Activated B cell treated with CpG ODN at 0.5 μM for 24 hours (primary cell): ENCODE measurements around the gene DSG3. TPM values are rescaled to one million over a fixed set of nuclear protein-coding genes. Genes with fewer than 3 reads are reported as not detected.

Experiments used
- ATAC-seq: fragments of 200-7000 bp; cut with Tn5 transposase; one replicate; pipeline ENCODE4 v1.10.0; 2021; ENCODE audit warnings: low read depth, mild to moderate bottlenecking, moderate library complexity
- CTCF ChIA-PET: fragments of 350-600 bp; sonication (Branson Sonifier 250); formaldehyde crosslinking; loops from one replicate; lab custom pipeline; 2021; ENCODE audit warnings: antibody characterized with exemption; lab: Charles Lee
- POLR2A ChIA-PET: fragments of 350-600 bp; sonication (Branson Sonifier 250); formaldehyde crosslinking; loops from one replicate; lab custom pipeline; 2021; ENCODE audit warnings: antibody characterized with exemption; lab: Charles Lee
- DNase-seq: peaks from one replicate; pipeline ENCODE4 v3.0.0; 2022
- H3K27ac Mint-ChIP-seq: one replicate; pipeline ENCODE4 v1.8.0; 2020; ENCODE audit warnings: mixed read lengths
- H3K27me3 Mint-ChIP-seq: one replicate; pipeline ENCODE4 v1.8.0; 2021; ENCODE audit warnings: mixed read lengths
- H3K36me3 Mint-ChIP-seq: one replicate; pipeline ENCODE4 v1.8.0; 2021; ENCODE audit warnings: low read depth, mixed read lengths
- H3K4me1 Mint-ChIP-seq: one replicate; pipeline ENCODE4 v1.8.0; 2021; ENCODE audit warnings: mixed read lengths
- H3K4me3 Mint-ChIP-seq: one replicate; pipeline ENCODE4 v1.8.0; 2020; ENCODE audit warnings: mild to moderate bottlenecking, mixed read lengths
- H3K9me3 Mint-ChIP-seq: one replicate; pipeline ENCODE4 v1.8.0; 2020; ENCODE audit warnings: mixed read lengths
- CTCF ChIP-seq: fragments of 200-600 bp; IDR thresholded peaks from one replicate; pipeline ENCODE4 v1.8.0; 2022; ENCODE audit warnings: antibody characterized with exemption, mild to moderate bottlenecking
- intact Hi-C: fragments of 100-400 bp; cut with micrococcal nuclease; formaldehyde crosslinking; loops from one replicate; pipeline ENCODE4 v1.15.1; 2024
- total RNA-seq: library from RNA; stranded (reverse); gene quantifications from 2 replicates; pipeline ENCODE4 v1.2.3, GENCODE V29; 2022

Gene DSG3
- total RNA-seq, 1 donor from 2014 or later = not detected

GRCh38 chr18:31439807-31440325 lies 7.7 kb upstream of the DSG3 start:
- DNase-seq (no peak), ATAC-seq (no peak)
- TF ChIP-seq CTCF = no peak
- Mint-ChIP-seq H3K27me3 (no peaks in the 10 kb centered on the region), H3K4me1 (no peaks in the 10 kb centered on the region), H3K9me3 (no peaks in the 10 kb centered on the region), H3K36me3 (no peaks in the 10 kb centered on the region), H3K27ac (no peak overlapping the region), H3K4me3 (no peak overlapping the region)
- ChIA-PET CTCF (no interaction called here), POLR2A (no interaction called here)
- intact Hi-C loops = no loop called here

- Mint-ChIP-seq H3K36me3 (no peaks in the 10 kb centered on the region), H3K4me3 (no peak overlapping the region), H3K9me3 (no peaks in the 10 kb centered on the region), H3K27me3 (no peaks in the 10 kb centered on the region), H3K27ac (no peak overlapping the region), H3K4me1 (no peaks in the 10 kb centered on the region)
- CTCF ChIA-PET = no interaction called here
- TF ChIP-seq CTCF = no peak
- DNase-seq (no peak), ATAC-seq (no peak)
- POLR2A ChIA-PET = no interaction called here
- intact Hi-C loops = no loop called here
Observed at GRCh38 chr18:31440787-31441186, 6.8 kb upstream of the DSG3 start.

GRCh38 chr18:31441493-31441892 lies 6.0 kb upstream of the DSG3 start:
- no peak overlapping the region for H3K27ac Mint-ChIP-seq
- ATAC-seq = no peak
- TF ChIP-seq CTCF = no peak
- no peaks in the 10 kb centered on the region for H3K27me3 Mint-ChIP-seq
- POLR2A ChIA-PET = no interaction called here
- no peak for DNase-seq
- no peaks in the 10 kb centered on the region for H3K4me1 Mint-ChIP-seq
- H3K4me3 Mint-ChIP-seq = no peak overlapping the region
- no peaks in the 10 kb centered on the region for H3K9me3 Mint-ChIP-seq
- CTCF ChIA-PET = no interaction called here
- intact Hi-C loops = no loop called here
- H3K36me3 Mint-ChIP-seq = no peaks in the 10 kb centered on the region

- POLR2A ChIA-PET = no interaction called here
Observed at GRCh38 chr18:31444142-31444541, 3.4 kb upstream of the DSG3 start.

GRCh38 chr18:31445908-31446307 lies 1.6 kb upstream of the DSG3 start:
- ATAC-seq = no peak
- H3K9me3 Mint-ChIP-seq = no peaks in the 10 kb centered on the region
- POLR2A ChIA-PET = no interaction called here
- TF ChIP-seq CTCF = no peak
- no peaks in the 10 kb centered on the region for H3K27me3 Mint-ChIP-seq
- no peak for DNase-seq
- H3K27ac Mint-ChIP-seq = no peak overlapping the region
- H3K4me1 Mint-ChIP-seq = no peaks in the 10 kb centered on the region
- intact Hi-C loops = no loop called here
- no peak overlapping the region for H3K4me3 Mint-ChIP-seq
- no peaks in the 10 kb centered on the region for H3K36me3 Mint-ChIP-seq
- CTCF ChIA-PET = no interaction called here

More at GRCh38 chr18:31444142-31444541, 3.4 kb upstream of the DSG3 start:
- intact Hi-C loops = no loop called here
- CTCF ChIA-PET = no interaction called here
- no peak for ATAC-seq
- H3K4me1 Mint-ChIP-seq = no peaks in the 10 kb centered on the region
- H3K4me3 Mint-ChIP-seq = no peak overlapping the region
- no peak overlapping the region for H3K27ac Mint-ChIP-seq
- H3K36me3 Mint-ChIP-seq = no peaks in the 10 kb centered on the region
- DNase-seq = no peak
- no peak for TF ChIP-seq CTCF
- H3K9me3 Mint-ChIP-seq = no peaks in the 10 kb centered on the region
- H3K27me3 Mint-ChIP-seq = no peaks in the 10 kb centered on the region
